ENCODE results near the gene SPTLC2. TPM values are rescaled to one million over a fixed set of nuclear protein-coding genes. Genes with fewer than 3 reads are reported as not detected.

SPTLC2 gene
- total and polyA plus RNA-seq, 2 of the 13 experiments (the other 11 are each of a cell fraction or from before 2014, with no cell fraction given) = 17.4 to 17.5 TPM

DNA sequence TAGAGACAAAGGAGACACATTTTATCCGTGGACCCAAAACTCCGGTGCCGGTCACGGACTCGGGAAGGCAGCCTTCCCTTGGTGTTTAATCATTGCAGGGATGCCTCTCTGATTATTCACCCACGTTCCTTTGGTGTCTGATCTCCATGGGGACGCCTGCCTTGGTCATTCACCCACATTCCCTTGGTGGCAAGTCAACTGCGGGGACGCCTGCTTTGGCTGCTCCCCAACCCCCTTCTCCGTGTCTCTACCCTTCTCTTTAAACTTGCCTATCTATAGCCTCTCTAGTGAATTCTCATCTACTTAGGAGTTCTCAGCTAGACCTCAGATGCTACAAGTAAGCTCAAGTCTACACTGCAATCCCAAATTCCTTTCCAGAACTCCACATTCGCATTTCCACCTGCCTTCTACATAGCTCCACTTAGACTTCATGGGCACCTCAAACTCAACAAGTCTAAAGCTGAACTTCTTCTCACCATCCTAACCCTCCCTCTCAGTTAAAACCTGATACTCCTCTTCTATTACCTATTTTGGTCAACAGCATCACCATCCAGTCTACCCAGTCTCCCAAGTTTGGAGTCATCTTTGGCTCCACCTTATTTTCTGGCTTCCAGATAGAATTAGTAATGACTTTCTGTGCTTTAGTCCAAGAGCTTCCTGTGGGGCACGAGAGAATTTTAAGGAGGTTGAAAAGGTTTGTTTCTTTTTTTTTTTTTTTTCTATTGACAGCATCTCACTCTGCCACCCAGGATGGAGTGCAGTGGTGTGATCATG lies 14.4 kb downstream of the SPTLC2 start:
- ChIA-PET CTCF (ENCODE audit: low intra/inter-chr PET ratio, low total read pairs) (no interaction called here), POLR2A (no interaction called here)
- no TSS peak for BruUV-seq (replicated peaks)
- TF ChIP-seq ZFP1 (CRISPR knock-in tag; IDR thresholded peaks at IDR 0.05) (no peak), TGIF2 (CRISPR knock-in tag; IDR thresholded peaks at IDR 0.05) (no peak), HMG20B (CRISPR knock-in tag; conservative IDR thresholded peaks at IDR 0.05) (no peak), ZNF34 (CRISPR knock-in tag; IDR thresholded peaks at IDR 0.05; ENCODE audit: borderline replicate concordance) (no peak), KLF16 (CRISPR knock-in tag; IDR thresholded peaks at IDR 0.05) (no peak), ZNF205 (CRISPR knock-in tag; IDR thresholded peaks at IDR 0.05) (no peak), SETDB1 (CRISPR knock-in tag; IDR thresholded peaks at IDR 0.05; ENCODE audit: borderline replicate concordance) (no peak), ZNF160 (CRISPR knock-in tag; IDR thresholded peaks at IDR 0.05) (no peak)
- TF ChIP-seq, protein P1, sequence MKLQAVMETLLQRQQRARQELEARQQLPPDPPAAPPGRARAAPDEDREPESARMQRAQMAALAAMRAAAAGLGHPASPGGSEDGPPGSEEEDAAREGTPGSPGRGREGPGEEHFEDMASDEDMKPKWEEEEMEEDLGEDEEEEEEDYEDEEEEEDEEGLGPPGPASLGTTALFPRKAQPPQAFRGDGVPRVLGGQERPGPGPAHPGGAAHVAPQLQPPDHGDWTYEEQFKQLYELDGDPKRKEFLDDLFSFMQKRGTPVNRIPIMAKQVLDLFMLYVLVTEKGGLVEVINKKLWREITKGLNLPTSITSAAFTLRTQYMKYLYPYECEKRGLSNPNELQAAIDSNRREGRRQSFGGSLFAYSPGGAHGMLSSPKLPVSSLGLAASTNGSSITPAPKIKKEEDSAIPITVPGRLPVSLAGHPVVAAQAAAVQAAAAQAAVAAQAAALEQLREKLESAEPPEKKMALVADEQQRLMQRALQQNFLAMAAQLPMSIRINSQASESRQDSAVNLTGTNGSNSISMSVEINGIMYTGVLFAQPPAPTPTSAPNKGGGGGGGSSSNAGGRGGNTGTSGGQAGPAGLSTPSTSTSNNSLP (IDR thresholded peaks at IDR 0.05; ENCODE audit: low read depth, low read length) = no peak
- TF ChIP-seq, protein P2, sequence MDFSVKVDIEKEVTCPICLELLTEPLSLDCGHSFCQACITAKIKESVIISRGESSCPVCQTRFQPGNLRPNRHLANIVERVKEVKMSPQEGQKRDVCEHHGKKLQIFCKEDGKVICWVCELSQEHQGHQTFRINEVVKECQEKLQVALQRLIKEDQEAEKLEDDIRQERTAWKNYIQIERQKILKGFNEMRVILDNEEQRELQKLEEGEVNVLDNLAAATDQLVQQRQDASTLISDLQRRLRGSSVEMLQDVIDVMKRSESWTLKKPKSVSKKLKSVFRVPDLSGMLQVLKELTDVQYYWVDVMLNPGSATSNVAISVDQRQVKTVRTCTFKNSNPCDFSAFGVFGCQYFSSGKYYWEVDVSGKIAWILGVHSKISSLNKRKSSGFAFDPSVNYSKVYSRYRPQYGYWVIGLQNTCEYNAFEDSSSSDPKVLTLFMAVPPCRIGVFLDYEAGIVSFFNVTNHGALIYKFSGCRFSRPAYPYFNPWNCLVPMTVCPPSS (IDR thresholded peaks at IDR 0.05) = no peak
- TF ChIP-seq, protein P3, sequence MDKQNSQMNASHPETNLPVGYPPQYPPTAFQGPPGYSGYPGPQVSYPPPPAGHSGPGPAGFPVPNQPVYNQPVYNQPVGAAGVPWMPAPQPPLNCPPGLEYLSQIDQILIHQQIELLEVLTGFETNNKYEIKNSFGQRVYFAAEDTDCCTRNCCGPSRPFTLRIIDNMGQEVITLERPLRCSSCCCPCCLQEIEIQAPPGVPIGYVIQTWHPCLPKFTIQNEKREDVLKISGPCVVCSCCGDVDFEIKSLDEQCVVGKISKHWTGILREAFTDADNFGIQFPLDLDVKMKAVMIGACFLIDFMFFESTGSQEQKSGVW (CRISPR knock-in tag; IDR thresholded peaks at IDR 0.05; ENCODE audit: borderline replicate concordance) = no peak
- TF ChIP-seq, protein P4, sequence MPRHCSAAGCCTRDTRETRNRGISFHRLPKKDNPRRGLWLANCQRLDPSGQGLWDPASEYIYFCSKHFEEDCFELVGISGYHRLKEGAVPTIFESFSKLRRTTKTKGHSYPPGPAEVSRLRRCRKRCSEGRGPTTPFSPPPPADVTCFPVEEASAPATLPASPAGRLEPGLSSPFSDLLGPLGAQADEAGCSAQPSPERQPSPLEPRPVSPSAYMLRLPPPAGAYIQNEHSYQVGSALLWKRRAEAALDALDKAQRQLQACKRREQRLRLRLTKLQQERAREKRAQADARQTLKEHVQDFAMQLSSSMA (CRISPR knock-in tag; IDR thresholded peaks at IDR 0.05) = no peak

More for the DNA sequence above, 14.4 kb downstream of the SPTLC2 start:
- Histone ChIP-seq H3K27ac (ENCODE audit: extremely low read length, insufficient read depth, low read length) (no peak overlapping the region), H3K36me3 (replicated peaks in 1 of 2; ENCODE audit: control insufficient read depth in 1 of 2, insufficient read depth in 2 of 2, low read length in 2 of 2) (peaks cover 0 to 1% of the 10 kb centered on the region in 2 experiments; a peak in 1 of 5 replicates), H3K4me3 (replicated peaks in 1 of 3; ENCODE audit: insufficient read depth in 1 of 3, low read depth in 2 of 3, low read length in 3 of 3) (no peak overlapping the region), H3K9me3 (ENCODE audit: low read length) (no peaks in the 10 kb centered on the region), H3K79me2 (ENCODE audit: insufficient read depth, low read length) (peaks cover 37% of the 10 kb centered on the region), H3K4me1 (ENCODE audit: insufficient read depth, low read length) (peaks cover 22% of the 10 kb centered on the region), H3K9ac (ENCODE audit: insufficient read depth, low read depth, low read length) (no peak overlapping the region), H4K20me1 (ENCODE audit: insufficient read depth, low read length) (peaks cover 4% of the 10 kb centered on the region; the same call in 1 of the 2 replicates), H3K4me2 (ENCODE audit: low read depth, low read length) (no peak overlapping the region), H2AFZ (ENCODE audit: low read length) (no peak overlapping the region), H3K27me3 (ENCODE audit: control insufficient read depth in 1 of 2, insufficient read depth in 2 of 2, low read length in 2 of 2) (no peaks in the 10 kb centered on the region)
- FAIRE-seq (no peak), DNase-seq (ENCODE audit: low spot score) (no peak), ATAC-seq (no peak)
- intact Hi-C loops (cut with micrococcal nuclease; ENCODE audit: unreplicated experiment) = no loop called here
- in situ Hi-C loops (cut with HindIII; ENCODE audit: extremely low pct_ligation_motif_present, low pct_unique_long_range_greater_than_20kb) = no loop called here
- 95% methylated on average over 12 of the region's 12 CpGs for WGBS (ENCODE audit: low lambda C conversion rate)
